Measurements from ENCODE around the gene CAMK2D. TPM values are rescaled to one million over a fixed set of nuclear protein-coding genes. Genes with fewer than 3 reads are reported as not detected.

Gene CAMK2D
- polyA plus RNA-seq, 2 of the 4 experiments (the other 2 are of a cell fraction) = 19.1 to 59.9 TPM

DNA sequence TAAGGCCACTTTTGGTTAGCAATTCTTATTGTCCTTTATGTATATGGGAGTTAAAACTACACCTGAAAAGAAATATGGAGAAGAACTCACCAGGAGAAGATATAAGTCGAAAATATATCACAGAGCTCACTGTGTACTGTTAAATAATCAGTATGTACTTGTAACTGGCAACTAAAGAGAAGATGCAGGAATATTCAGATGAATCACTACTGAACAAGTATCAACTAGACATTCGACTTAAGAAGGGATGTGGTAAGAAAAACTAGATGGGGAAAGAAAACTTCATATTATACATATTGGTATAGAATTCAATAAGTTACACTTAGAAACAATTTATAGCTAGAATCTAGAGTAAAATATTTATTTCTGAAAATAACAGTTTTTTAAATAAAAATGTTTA is 230.0 kb downstream of the CAMK2D start:
- no peak for ATAC-seq
- Histone ChIP-seq H3K27ac (no peak overlapping the region), H3K9me3 (no peaks in the 10 kb centered on the region), H3K4me1 (peaks cover 9% of the 10 kb centered on the region; the same call in 2 of the 3 replicates), H3K4me3 (no peak overlapping the region), H3K4me2 (no peak overlapping the region)
- CTCF ChIA-PET = interaction anchor here (1.1 kb wide), 1 partner anchor 16 kb away, joined by 3 read pairs; no protein-coding TSS in a partner anchor
- WGBS (ENCODE audit: missing lambda C conversion rate) = 74% methylated on average over 2 of the region's 2 CpGs
- TF ChIP-seq MYC (IDR thresholded peaks at IDR 0.05; ENCODE audit: borderline replicate concordance, low read length) = no peak
- TF ChIP-seq CHD4 (IDR thresholded peaks at IDR 0.05; ENCODE audit: borderline replicate concordance) = no peak
- TF ChIP-seq, protein P1, sequence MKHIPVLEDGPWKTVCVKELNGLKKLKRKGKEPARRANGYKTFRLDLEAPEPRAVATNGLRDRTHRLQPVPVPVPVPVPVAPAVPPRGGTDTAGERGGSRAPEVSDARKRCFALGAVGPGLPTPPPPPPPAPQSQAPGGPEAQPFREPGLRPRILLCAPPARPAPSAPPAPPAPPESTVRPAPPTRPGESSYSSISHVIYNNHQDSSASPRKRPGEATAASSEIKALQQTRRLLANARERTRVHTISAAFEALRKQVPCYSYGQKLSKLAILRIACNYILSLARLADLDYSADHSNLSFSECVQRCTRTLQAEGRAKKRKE (CRISPR knock-in tag; IDR thresholded peaks at IDR 0.05; ENCODE audit: low read depth) = no peak
- TF ChIP-seq HES2 (IDR thresholded peaks at IDR 0.05) = no peak
- TF ChIP-seq RAD21 (conservative IDR thresholded peaks at IDR 0.05 in 1 of 2, IDR thresholded peaks at IDR 0.05 in 1 of 2) = no peak
- no peak for TF ChIP-seq MAFK (IDR thresholded peaks at IDR 0.05; ENCODE audit: partially characterized antibody)
- TF ChIP-seq, protein P2, sequence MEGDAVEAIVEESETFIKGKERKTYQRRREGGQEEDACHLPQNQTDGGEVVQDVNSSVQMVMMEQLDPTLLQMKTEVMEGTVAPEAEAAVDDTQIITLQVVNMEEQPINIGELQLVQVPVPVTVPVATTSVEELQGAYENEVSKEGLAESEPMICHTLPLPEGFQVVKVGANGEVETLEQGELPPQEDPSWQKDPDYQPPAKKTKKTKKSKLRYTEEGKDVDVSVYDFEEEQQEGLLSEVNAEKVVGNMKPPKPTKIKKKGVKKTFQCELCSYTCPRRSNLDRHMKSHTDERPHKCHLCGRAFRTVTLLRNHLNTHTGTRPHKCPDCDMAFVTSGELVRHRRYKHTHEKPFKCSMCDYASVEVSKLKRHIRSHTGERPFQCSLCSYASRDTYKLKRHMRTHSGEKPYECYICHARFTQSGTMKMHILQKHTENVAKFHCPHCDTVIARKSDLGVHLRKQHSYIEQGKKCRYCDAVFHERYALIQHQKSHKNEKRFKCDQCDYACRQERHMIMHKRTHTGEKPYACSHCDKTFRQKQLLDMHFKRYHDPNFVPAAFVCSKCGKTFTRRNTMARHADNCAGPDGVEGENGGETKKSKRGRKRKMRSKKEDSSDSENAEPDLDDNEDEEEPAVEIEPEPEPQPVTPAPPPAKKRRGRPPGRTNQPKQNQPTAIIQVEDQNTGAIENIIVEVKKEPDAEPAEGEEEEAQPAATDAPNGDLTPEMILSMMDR (IDR thresholded peaks at IDR 0.05) = no peak
- TF ChIP-seq FOSB (CRISPR knock-in tag; IDR thresholded peaks at IDR 0.05) = no peak
- TF ChIP-seq HDAC2 (IDR thresholded peaks at IDR 0.05) = no peak
- TF ChIP-seq POLR2AphosphoS2 (conservative IDR thresholded peaks at IDR 0.05; ENCODE audit: low read length) = no peak
- no peak for TF ChIP-seq HOXA7 (CRISPR knock-in tag; IDR thresholded peaks at IDR 0.05)
- no peak for TF ChIP-seq NFE2L2 (conservative IDR thresholded peaks at IDR 0.05; ENCODE audit: low read length)
- no peak for TF ChIP-seq SMC3 (IDR thresholded peaks at IDR 0.05)
- TF ChIP-seq JUNB (IDR thresholded peaks at IDR 0.05) = no peak
- no peak for TF ChIP-seq USF2 (IDR thresholded peaks at IDR 0.05)
- no peak for DNase-seq (ENCODE audit: low read depth in 1 of 2, low spot score in 1 of 2)
- POLR2A ChIA-PET = no interaction called here
- no peak for FAIRE-seq

GRCh38 chr4:113528395-113528794 is 233.1 kb downstream of the CAMK2D start:
- POLR2A ChIA-PET = no interaction called here
- H3K27ac ChIP-seq = no peak overlapping the region
- CTCF ChIA-PET = interaction anchor here (1.1 kb wide), 1 partner anchor 13 kb away, joined by 3 read pairs; no protein-coding TSS in a partner anchor
- H3K4me1 ChIP-seq = no peaks in the 10 kb centered on the region
- DNase-seq (ENCODE audit: low read depth in 1 of 2, low spot score in 1 of 2) (no peak), ATAC-seq (no peak), FAIRE-seq (no peak)
- no peak overlapping the region for H3K4me2 ChIP-seq
- no peaks in the 10 kb centered on the region for H3K9me3 ChIP-seq
- no peak overlapping the region for H3K4me3 ChIP-seq
- WGBS (ENCODE audit: missing lambda C conversion rate) = 40% methylated on average over 1 of the region's 1 CpG
- TF ChIP-seq ESRRA (IDR thresholded peaks at IDR 0.05; ENCODE audit: borderline replicate concordance, low read length) (no peak), EHMT2 (IDR thresholded peaks at IDR 0.05; ENCODE audit: low read depth) (no peak), TP53 (CRISPR knock-in tag; IDR thresholded peaks at IDR 0.05) (no peak), NR3C1 (IDR thresholded peaks at IDR 0.05) (no peak), HOXB13 (CRISPR knock-in tag; IDR thresholded peaks at IDR 0.05; ENCODE audit: low read depth) (no peak), MYC (IDR thresholded peaks at IDR 0.05; ENCODE audit: borderline replicate concordance, low read length) (no peak), CBX2 (IDR thresholded peaks at IDR 0.05; ENCODE audit: borderline replicate concordance, low read depth) (no peak), ZSCAN20 (CRISPR knock-in tag; IDR thresholded peaks at IDR 0.05) (no peak), POLR2A (IDR thresholded peaks at IDR 0.05; ENCODE audit: low read length) (no peak), JUNB (IDR thresholded peaks at IDR 0.05) (no peak), CEBPB (IDR thresholded peaks at IDR 0.05) (no peak), GATA3 (IDR thresholded peaks at IDR 0.05; ENCODE audit: borderline replicate concordance) (no peak), HOXA7 (CRISPR knock-in tag; IDR thresholded peaks at IDR 0.05) (no peak), PHF8 (IDR thresholded peaks at IDR 0.05; ENCODE audit: borderline replicate concordance, low read depth) (no peak), ELK1 (IDR thresholded peaks at IDR 0.05; ENCODE audit: low read depth, low read length) (no peak), FOSL2 (IDR thresholded peaks at IDR 0.05) (no peak), FOSL2 (CRISPR knock-in tag; IDR thresholded peaks at IDR 0.05) (no peak), RARB (CRISPR knock-in tag; IDR thresholded peaks at IDR 0.05) (no peak), TFCP2L1 (CRISPR knock-in tag; IDR thresholded peaks at IDR 0.05) (no peak)
- TF ChIP-seq, protein P2 (IDR thresholded peaks at IDR 0.05) = no peak

Measured in A549 (cell line).